Stimulated activated naive CD8-positive, alpha-beta T cell treated with anti-CD3 and anti-CD28 coated beads, Interleukin-15, amount 100 ng/mL, for 72 hours (primary cell): Measurements from ENCODE around the gene FOXJ3.
A peak's percentile ranks its signal among the peaks of the same experiment; 100 is the strongest.

ENCODE experiments used
- ATAC-seq: fragments of 150-1000 bp; cut with Tn5 transposase; 2 replicates; pipeline ENCODE4 v1.10.0; 2021; ENCODE audit warnings: mild to moderate bottlenecking, moderate library complexity
- DNase-seq, 2 donors: peaks; one replicate each; pipeline ENCODE4 v3.0.0; 2021 to 2022
- H3K27ac Mint-ChIP-seq, 2 donors: one replicate each; pipeline ENCODE4 v1.8.0; 2022; ENCODE audit warnings: mild to moderate bottlenecking in 2 of 2, mixed read lengths in 2 of 2, moderate library complexity in 2 of 2
- H3K27me3 Mint-ChIP-seq: one replicate; pipeline ENCODE4 v1.8.0; 2022; ENCODE audit warnings: mixed read lengths
- H3K4me1 Mint-ChIP-seq: one replicate; pipeline ENCODE4 v1.8.0; 2022; ENCODE audit warnings: mild to moderate bottlenecking, mixed read lengths
- H3K4me3 Mint-ChIP-seq, 2 donors: one replicate each; pipeline ENCODE4 v1.8.0; 2022; ENCODE audit warnings: mild to moderate bottlenecking in 2 of 2, mixed read lengths in 2 of 2, moderate library complexity in 1 of 2
- H3K9me3 Mint-ChIP-seq, 2 donors: one replicate each; pipeline ENCODE4 v1.8.0; 2022; ENCODE audit warnings: mixed read lengths in 2 of 2

FOXJ3 gene

DNA sequence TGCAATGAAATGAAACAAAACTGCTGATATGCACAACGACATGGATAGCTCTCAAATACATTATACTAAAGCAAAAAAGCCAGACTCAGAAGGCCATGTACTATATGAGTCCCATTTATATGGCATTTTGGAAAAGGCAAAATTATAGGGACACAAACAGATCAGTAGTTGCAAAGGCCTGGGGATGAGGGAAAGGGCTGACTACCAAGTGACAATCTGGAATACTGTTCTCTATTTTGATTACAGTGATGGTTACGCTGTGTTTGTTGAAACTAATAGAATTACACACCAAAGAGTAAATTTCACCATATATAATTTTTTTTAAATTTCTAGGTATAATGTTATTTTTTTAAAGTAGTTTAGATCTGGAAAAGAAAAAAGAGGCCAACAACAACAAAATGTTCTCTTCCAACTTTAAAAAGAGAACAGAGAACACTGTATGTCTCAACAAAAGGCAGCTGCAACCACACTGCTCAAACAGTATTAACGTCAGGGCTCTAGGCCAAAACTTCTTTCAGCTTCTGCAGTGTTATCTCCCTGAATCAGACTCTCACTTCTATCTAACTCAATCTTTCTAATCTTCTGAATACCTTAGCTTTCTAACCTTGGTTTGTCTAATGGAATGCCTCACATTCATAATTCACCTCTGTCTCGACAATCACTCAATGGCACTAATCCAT, 75.8 kb downstream of the FOXJ3 start:
- Mint-ChIP-seq H3K4me3 (no peak overlapping the region), H3K27me3 (no peaks in the 10 kb centered on the region), H3K27ac (no peak overlapping the region), H3K9me3 (no peaks in the 10 kb centered on the region), H3K4me1 (peaks cover 45% of the 10 kb centered on the region)
- DNase-seq = no peak
- ATAC-seq = no peak

- ATAC-seq = no peak
- H3K4me1 Mint-ChIP-seq = peaks cover 45% of the 10 kb centered on the region
- H3K27ac Mint-ChIP-seq = no peak overlapping the region
- H3K9me3 Mint-ChIP-seq = no peaks in the 10 kb centered on the region
- no peak for DNase-seq
- H3K27me3 Mint-ChIP-seq = no peaks in the 10 kb centered on the region
- H3K4me3 Mint-ChIP-seq = no peak overlapping the region
Observed at GRCh38 chr1:42258218-42258617, 76.8 kb downstream of the FOXJ3 start.

DNA sequence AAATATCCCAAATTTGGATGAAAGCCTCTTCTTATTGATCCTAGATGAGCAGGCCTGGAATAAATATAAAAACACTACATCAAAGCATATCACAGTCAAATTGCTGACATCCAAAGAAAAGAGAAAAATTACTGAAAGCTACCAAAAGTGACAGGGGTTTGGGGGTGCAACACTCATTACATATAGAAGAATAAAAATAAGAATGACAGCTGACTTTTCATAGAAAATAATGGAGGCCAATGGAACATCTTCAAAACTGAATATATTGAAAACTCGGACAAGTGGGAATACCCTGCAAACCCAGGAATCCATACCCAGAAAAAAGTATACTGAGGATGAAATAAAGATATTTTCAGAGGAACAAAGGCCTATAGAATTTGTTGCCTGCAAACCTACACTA, 84.0 kb downstream of the FOXJ3 start:
- peaks cover 0 to 6% of the 10 kb centered on the region in 2 donors for H3K9me3 Mint-ChIP-seq
- peaks cover 22% of the 10 kb centered on the region for H3K4me1 Mint-ChIP-seq
- DNase-seq = no peak
- no peak for ATAC-seq
- no peak overlapping the region for H3K27ac Mint-ChIP-seq
- H3K4me3 Mint-ChIP-seq = no peak overlapping the region
- H3K27me3 Mint-ChIP-seq = no peaks in the 10 kb centered on the region

DNA sequence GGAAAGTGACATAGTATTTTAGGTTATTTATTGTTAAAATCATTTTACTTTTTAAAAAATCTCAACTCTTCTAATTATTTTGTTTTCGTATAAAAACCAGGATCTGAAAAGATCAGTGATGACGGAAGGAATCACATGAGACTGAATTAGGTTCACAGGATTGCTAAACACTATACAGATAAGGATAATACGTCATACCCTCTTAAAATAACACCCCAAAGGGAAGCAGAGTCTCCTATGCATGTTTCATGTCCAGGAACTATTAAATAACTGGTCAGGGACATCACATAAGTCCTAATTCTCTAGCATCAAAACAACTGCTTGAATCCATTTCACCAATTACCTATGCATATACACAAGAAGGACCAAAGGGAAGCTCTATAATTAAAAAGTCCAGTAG, 84.9 kb downstream of the FOXJ3 start:
- peaks cover 31% of the 10 kb centered on the region for H3K4me1 Mint-ChIP-seq
- ATAC-seq = no peak

GRCh38 chr1:42240966-42241755, 93.9 kb downstream of the FOXJ3 start:
- H3K4me1 Mint-ChIP-seq = peaks cover 54% of the 10 kb centered on the region
- peaks cover 35 to 60% of the 10 kb centered on the region in 2 donors for H3K9me3 Mint-ChIP-seq
- H3K27me3 Mint-ChIP-seq = no peaks in the 10 kb centered on the region
- no peak overlapping the region for H3K4me3 Mint-ChIP-seq
- ATAC-seq (no peak), DNase-seq (no peak)
- H3K27ac Mint-ChIP-seq = no peak overlapping the region

More for the DNA sequence above, 84.9 kb downstream of the FOXJ3 start:
- no peaks in the 10 kb centered on the region for H3K27me3 Mint-ChIP-seq
- no peak overlapping the region for H3K27ac Mint-ChIP-seq
- no peak overlapping the region for H3K4me3 Mint-ChIP-seq
- DNase-seq = no peak
- peaks cover 5 to 6% of the 10 kb centered on the region in 2 donors for H3K9me3 Mint-ChIP-seq

GRCh38 chr1:42239555-42239954, 95.5 kb downstream of the FOXJ3 start:
- Mint-ChIP-seq H3K4me3 (no peak overlapping the region), H3K27ac (no peak overlapping the region), H3K4me1 (peaks cover 38% of the 10 kb centered on the region)

DNA sequence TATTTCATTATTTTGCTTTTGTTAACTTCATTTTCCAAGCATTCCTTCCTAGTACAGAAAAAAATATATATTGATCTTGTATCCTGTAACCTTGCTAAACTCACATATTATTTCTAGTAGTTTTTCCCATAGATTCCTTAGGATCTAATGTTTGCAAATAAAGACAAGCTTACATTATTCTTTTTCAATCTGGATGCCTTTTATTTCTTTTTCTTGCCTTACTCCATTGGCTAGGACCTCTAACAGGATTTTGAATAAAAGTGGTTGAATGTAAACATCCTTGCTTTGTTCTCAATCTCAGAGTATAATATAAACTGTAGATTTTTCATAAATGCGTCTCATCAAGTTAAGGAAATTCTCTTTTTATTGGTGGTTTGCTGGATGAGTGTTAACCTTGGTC, 96.0 kb downstream of the FOXJ3 start:
- peaks cover 29 to 47% of the 10 kb centered on the region in 2 donors for H3K9me3 Mint-ChIP-seq
- ATAC-seq (no peak), DNase-seq (no peak)
- peaks cover 33% of the 10 kb centered on the region for H3K4me1 Mint-ChIP-seq
- no peak overlapping the region for H3K4me3 Mint-ChIP-seq
- H3K27me3 Mint-ChIP-seq = no peaks in the 10 kb centered on the region
- H3K27ac Mint-ChIP-seq = no peak overlapping the region

More at GRCh38 chr1:42239555-42239954, 95.5 kb downstream of the FOXJ3 start:
- no peak for ATAC-seq
- Mint-ChIP-seq H3K27me3 (no peaks in the 10 kb centered on the region), H3K9me3 (peaks cover 33 to 49% of the 10 kb centered on the region in 2 donors)
- DNase-seq = no peak

DNA sequence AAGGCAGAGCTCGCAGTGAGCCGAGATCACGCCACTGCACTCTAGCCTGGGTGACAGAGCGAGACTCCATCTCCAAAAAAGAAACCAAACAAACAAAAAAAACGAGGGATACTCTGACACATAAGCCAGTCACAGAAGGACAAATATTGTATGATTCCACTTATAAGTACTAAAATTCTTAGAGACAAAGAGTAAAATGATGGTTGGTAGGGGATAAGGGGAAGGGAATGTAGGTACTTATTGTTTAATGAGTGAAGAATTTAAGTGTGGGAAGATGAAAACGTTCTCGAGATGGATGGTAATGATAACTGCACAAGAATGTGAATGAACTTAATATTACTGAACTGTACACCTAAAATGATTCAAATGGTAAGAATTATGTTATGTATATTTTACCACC, 103.8 kb downstream of the FOXJ3 start:
- H3K4me1 Mint-ChIP-seq = peaks cover 8% of the 10 kb centered on the region
- H3K27me3 Mint-ChIP-seq = no peaks in the 10 kb centered on the region
- H3K9me3 Mint-ChIP-seq = peaks cover 0 to 8% of the 10 kb centered on the region in 2 donors

GRCh38 chr1:42228938-42229337, 106.1 kb downstream of the FOXJ3 start:
- ATAC-seq (no peak), DNase-seq (no peak)
- Mint-ChIP-seq H3K4me3 (no peak overlapping the region), H3K27ac (no peak overlapping the region), H3K9me3 (peaks cover 0 to 3% of the 10 kb centered on the region in 2 donors), H3K27me3 (no peaks in the 10 kb centered on the region), H3K4me1 (peaks cover 8% of the 10 kb centered on the region)

More for the DNA sequence above, 103.8 kb downstream of the FOXJ3 start:
- ATAC-seq (no peak), DNase-seq (no peak)
- Mint-ChIP-seq H3K27ac (no peak overlapping the region), H3K4me3 (no peak overlapping the region)

GRCh38 chr1:42223036-42223435, 112.0 kb downstream of the FOXJ3 start:
- H3K4me3 Mint-ChIP-seq = no peak overlapping the region
- peaks cover 10 to 12% of the 10 kb centered on the region in 2 donors for H3K9me3 Mint-ChIP-seq
- DNase-seq (no peak), ATAC-seq (no peak)
- H3K27ac Mint-ChIP-seq = no peak overlapping the region
- no peaks in the 10 kb centered on the region for H3K27me3 Mint-ChIP-seq
- peaks cover 26% of the 10 kb centered on the region for H3K4me1 Mint-ChIP-seq

DNA sequence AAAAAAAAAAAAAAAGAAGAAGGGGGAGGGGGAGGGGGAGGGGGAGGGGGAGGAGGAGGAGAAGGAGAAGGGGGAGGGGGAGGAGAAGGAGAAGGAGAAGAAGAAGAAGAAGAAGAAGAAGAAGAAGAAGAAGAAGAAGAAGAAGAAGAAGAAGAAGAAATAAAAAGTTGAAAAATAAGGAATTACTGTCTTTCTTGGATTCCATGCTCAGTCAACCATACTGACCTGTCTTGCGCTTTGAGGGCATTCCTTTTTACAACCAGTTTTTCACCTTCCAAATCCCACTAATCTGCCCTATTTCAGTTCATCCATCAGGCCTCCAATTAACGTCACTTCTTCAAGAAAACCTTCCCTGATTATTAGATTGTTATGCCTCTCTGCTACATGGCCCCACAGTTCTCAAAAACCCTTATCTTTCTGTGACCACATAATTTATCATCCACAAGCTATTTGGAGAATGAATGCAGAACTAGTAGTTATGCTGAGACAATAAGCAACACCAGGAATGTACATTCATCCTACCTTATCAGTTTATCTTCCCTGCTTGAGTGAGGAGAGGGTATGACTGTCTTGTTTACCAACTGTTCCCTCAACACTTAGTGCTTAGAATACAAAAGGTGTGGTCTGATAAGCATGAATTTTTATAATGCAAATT, 113.0 kb downstream of the FOXJ3 start:
- Mint-ChIP-seq H3K27me3 (no peaks in the 10 kb centered on the region), H3K4me1 (peaks cover 26% of the 10 kb centered on the region), H3K4me3 (no peak overlapping the region), H3K9me3 (peaks cover 10 to 12% of the 10 kb centered on the region in 2 donors), H3K27ac (peak overlapping the region in 1 of 2 donors; percentile 60)
- ATAC-seq = no peak
- no peak for DNase-seq

GRCh38 chr1:42221456-42221855, 113.6 kb downstream of the FOXJ3 start:
- DNase-seq = no peak
- no peaks in the 10 kb centered on the region for H3K27me3 Mint-ChIP-seq
- H3K4me3 Mint-ChIP-seq = no peak overlapping the region
- peak overlapping the region in 1 of 2 donors; percentile 60 for H3K27ac Mint-ChIP-seq
- no peak for ATAC-seq
- peaks cover 10 to 12% of the 10 kb centered on the region in 2 donors for H3K9me3 Mint-ChIP-seq
- peaks cover 26% of the 10 kb centered on the region for H3K4me1 Mint-ChIP-seq

DNA sequence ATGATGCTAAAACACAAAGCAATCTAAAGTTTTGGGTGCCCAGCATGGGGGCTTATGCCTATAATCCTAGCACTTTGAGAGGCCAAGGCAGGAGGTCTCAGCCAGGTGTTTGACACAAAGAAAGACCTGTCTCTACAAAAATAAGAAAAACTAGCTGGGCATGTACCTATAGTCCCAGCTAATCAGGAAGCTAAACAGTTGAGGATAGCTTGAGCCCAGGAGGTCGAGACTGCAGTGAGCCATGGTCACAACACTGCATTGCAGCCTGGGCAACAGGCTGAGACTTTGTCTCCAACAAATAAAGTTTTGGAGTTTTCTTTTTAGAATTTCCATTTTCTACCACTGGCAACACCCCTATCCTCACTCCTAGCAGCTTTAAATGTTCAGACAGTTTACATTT, 115.4 kb downstream of the FOXJ3 start:
- Mint-ChIP-seq H3K4me1 (peaks cover 26% of the 10 kb centered on the region), H3K9me3 (peaks cover 11 to 12% of the 10 kb centered on the region in 2 donors), H3K4me3 (no peak overlapping the region), H3K27ac (no peak overlapping the region), H3K27me3 (no peaks in the 10 kb centered on the region)
- DNase-seq (no peak), ATAC-seq (no peak)

- ATAC-seq (no peak), DNase-seq (no peak)
- Mint-ChIP-seq H3K9me3 (peaks cover 0 to 11% of the 10 kb centered on the region in 2 donors), H3K4me3 (no peak overlapping the region), H3K4me1 (peaks cover 30% of the 10 kb centered on the region), H3K27me3 (no peaks in the 10 kb centered on the region), H3K27ac (no peak overlapping the region)
Observed at GRCh38 chr1:42214447-42214871, 120.6 kb downstream of the FOXJ3 start.

DNA sequence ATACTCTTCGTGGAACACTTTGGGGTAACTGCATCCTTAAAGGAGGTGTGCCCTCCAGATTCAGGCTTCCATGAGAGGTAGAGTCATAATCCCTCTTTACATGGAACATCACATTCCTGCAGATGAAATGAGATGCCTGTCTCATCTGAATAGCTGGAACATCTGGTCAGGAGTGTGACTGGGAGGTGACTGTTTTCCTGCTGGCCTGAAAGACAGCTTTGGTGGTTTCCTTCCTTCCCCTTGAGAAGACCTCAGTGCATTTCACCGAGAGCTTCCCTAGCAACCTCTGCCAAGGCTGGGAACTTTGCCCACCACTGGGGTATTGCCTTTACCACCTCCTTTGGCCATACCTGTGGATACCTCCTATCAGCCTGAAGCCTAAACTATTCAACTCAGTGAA, 123.8 kb downstream of the FOXJ3 start:
- peaks cover 0 to 20% of the 10 kb centered on the region in 2 donors for H3K9me3 Mint-ChIP-seq
- H3K27me3 Mint-ChIP-seq = no peaks in the 10 kb centered on the region
- H3K27ac Mint-ChIP-seq = no peak overlapping the region
- no peak for DNase-seq
- no peak overlapping the region for H3K4me3 Mint-ChIP-seq
- no peak for ATAC-seq
- peaks cover 20% of the 10 kb centered on the region for H3K4me1 Mint-ChIP-seq
